ENCODE data around the gene C1orf159.

The C1orf159 gene

GRCh38 chr1:1065265-1065939 lies 50.5 kb downstream of the C1orf159 start:
- Histone ChIP-seq H3K4me3 (ENCODE audit: low read depth, low read length) (no peak overlapping the region), H3K27me3 (ENCODE audit: insufficient read depth, low read depth, severe bottlenecking) (no peaks in the 10 kb centered on the region), H3K27ac (no peak overlapping the region), H3K9me3 (ENCODE audit: severe bottlenecking) (no peaks in the 10 kb centered on the region), H3K36me3 (no peaks in the 10 kb centered on the region)
- no peak for DNase-seq
- TF ChIP-seq CTCF (IDR thresholded peaks at IDR 0.05; ENCODE audit: low read depth, low read length), result no peak

- TF ChIP-seq CTCF (IDR thresholded peaks at IDR 0.05; ENCODE audit: low read depth, low read length), result peak; percentile 93
- Histone ChIP-seq H3K36me3 (no peaks in the 10 kb centered on the region), H3K4me3 (ENCODE audit: low read depth, low read length) (no peak overlapping the region), H3K9me3 (ENCODE audit: severe bottlenecking) (no peaks in the 10 kb centered on the region), H3K27ac (no peak overlapping the region), H3K27me3 (ENCODE audit: insufficient read depth, low read depth, severe bottlenecking) (peaks cover 6% of the 10 kb centered on the region)
- DNase-seq, result peak; percentile 72
Measured at GRCh38 chr1:1063945-1064831, 51.7 kb downstream of the C1orf159 start.

GRCh38 chr1:1063261-1063944 lies 52.5 kb downstream of the C1orf159 start:
- Histone ChIP-seq H3K27me3 (ENCODE audit: insufficient read depth, low read depth, severe bottlenecking) (peaks cover 12% of the 10 kb centered on the region), H3K4me3 (ENCODE audit: low read depth, low read length) (no peak overlapping the region), H3K36me3 (no peaks in the 10 kb centered on the region), H3K27ac (no peak overlapping the region), H3K9me3 (ENCODE audit: severe bottlenecking) (no peaks in the 10 kb centered on the region)
- no peak for TF ChIP-seq CTCF (IDR thresholded peaks at IDR 0.05; ENCODE audit: low read depth, low read length)
- no peak for DNase-seq

- H3K36me3 ChIP-seq, result no peaks in the 10 kb centered on the region
- H3K9me3 ChIP-seq (ENCODE audit: severe bottlenecking), result no peaks in the 10 kb centered on the region
- TF ChIP-seq CTCF (IDR thresholded peaks at IDR 0.05; ENCODE audit: low read depth, low read length), result no peak
- no peak overlapping the region for H3K27ac ChIP-seq
- peak; percentile 44 for DNase-seq
- H3K27me3 ChIP-seq (ENCODE audit: insufficient read depth, low read depth, severe bottlenecking), result peaks cover 17% of the 10 kb centered on the region
- no peak overlapping the region for H3K4me3 ChIP-seq (ENCODE audit: low read depth, low read length)
Measured at GRCh38 chr1:1062348-1063163, 53.3 kb downstream of the C1orf159 start.

GRCh38 chr1:1061682-1062345 lies 54.1 kb downstream of the C1orf159 start:
- TF ChIP-seq CTCF (IDR thresholded peaks at IDR 0.05; ENCODE audit: low read depth, low read length), result no peak
- no peak overlapping the region for H3K27ac ChIP-seq
- H3K27me3 ChIP-seq (ENCODE audit: insufficient read depth, low read depth, severe bottlenecking), result peaks cover 17% of the 10 kb centered on the region
- H3K36me3 ChIP-seq, result no peaks in the 10 kb centered on the region
- no peaks in the 10 kb centered on the region for H3K9me3 ChIP-seq (ENCODE audit: severe bottlenecking)
- DNase-seq, result no peak
- no peak overlapping the region for H3K4me3 ChIP-seq (ENCODE audit: low read depth, low read length)
